GM18858 (cell line): ENCODE data around the gene NEK7.
A peak's percentile ranks its signal among the peaks of the same experiment; 100 is the strongest.

Experiments used
- ATAC-seq: cut with Tn5 transposase; IDR thresholded peaks from one replicate; pipeline ENCODE4 v1.9.1; 2021; ENCODE audit not compliant: unreplicated experiment

The NEK7 gene

GRCh38 chr1:198333744-198334143, 176.9 kb downstream of the NEK7 start:
- ATAC-seq = no peak

- ATAC-seq = no peak
These were observed 178.9 kb downstream of the NEK7 start for GRCh38 chr1:198335663-198336062.

- no peak for ATAC-seq
These were observed 181.1 kb downstream of the NEK7 start for GRCh38 chr1:198337886-198338285.

- no peak for ATAC-seq
These were observed 183.3 kb downstream of the NEK7 start for GRCh38 chr1:198340139-198340538.

GRCh38 chr1:198346178-198346577, 189.4 kb downstream of the NEK7 start:
- no peak for ATAC-seq

GRCh38 chr1:198350456-198350855, 193.7 kb downstream of the NEK7 start:
- no peak for ATAC-seq

GRCh38 chr1:198352975-198353695, 196.3 kb downstream of the NEK7 start:
- ATAC-seq = peak; percentile 93

- no peak for ATAC-seq
These were observed 201.1 kb downstream of the NEK7 start for GRCh38 chr1:198357937-198358336.

- ATAC-seq = no peak
These were observed 202.3 kb downstream of the NEK7 start for GRCh38 chr1:198359024-198359653.

GRCh38 chr1:198360208-198360729, 203.5 kb downstream of the NEK7 start:
- no peak for ATAC-seq

- no peak for ATAC-seq
These were observed 204.5 kb downstream of the NEK7 start for GRCh38 chr1:198361237-198361767.

GRCh38 chr1:198363625-198364151, 206.9 kb downstream of the NEK7 start:
- ATAC-seq = peak; percentile 67

GRCh38 chr1:198364471-198364870, 207.7 kb downstream of the NEK7 start:
- ATAC-seq = no peak

GRCh38 chr1:198367296-198367695, 210.5 kb downstream of the NEK7 start:
- no peak for ATAC-seq

GRCh38 chr1:198370996-198371395, 214.2 kb downstream of the NEK7 start:
- ATAC-seq = no peak
